GM12878 (cell line): ENCODE measurements around the gene SUGCT. TPM values are rescaled to one million over a fixed set of nuclear protein-coding genes. Genes with fewer than 3 reads are reported as not detected.

Experiments used
- ATAC-seq: fragments of 200-7000 bp; cut with Tn5 transposase; 3 replicates; pipeline ENCODE4 v1.9.1; 2020; ENCODE audit warnings: mild to moderate bottlenecking, moderate library complexity
- BruUV-seq: library from RNA; stranded (reverse); fragments of 400-500 nt; replicated peaks from 2 replicates; lab custom pipeline; 2021; lab: Mats Ljungman, UMichigan
- CTCF ChIA-PET: fragments of 300-600 bp; sonication (Branson Sonifier 250); formaldehyde crosslinking; extraction: SDS; loops from one replicate; lab custom pipeline; 2021; ENCODE audit warnings: inconsistent platforms; lab: Yijun Ruan, JAX
- POLR2A ChIA-PET: fragments of 350-600 bp; formaldehyde crosslinking; extraction: SDS; loops from one replicate; lab custom pipeline; 2021; ENCODE audit warnings: inconsistent platforms; lab: Charles Lee
- RAD21 ChIA-PET: fragments of 300-600 bp; sonication (Branson Sonifier 250); formaldehyde crosslinking; loops from one replicate; lab custom pipeline; 2023; ENCODE audit warnings: antibody characterized with exemption; ENCODE audit not compliant: unreplicated experiment; lab: Charles Lee
- SMC1A ChIA-PET: fragments of 300-600 bp; sonication (Branson Sonifier 250); formaldehyde crosslinking; loops from one replicate; lab custom pipeline; 2023; ENCODE audit not compliant: unreplicated experiment, uncharacterized antibody; lab: Charles Lee
- DNase-seq: peaks from one replicate; pipeline ENCODE4 v3.0.0-alpha.2; 2011; ENCODE audit warnings: low read depth, low spot score
- FAIRE-seq: peaks from 3 replicates; lab custom pipeline; 2011; peaks lifted over from hg19 to GRCh38; lab: Jason Lieb, UNC
- H2AFZ ChIP-seq: 2 replicates; pipeline ENCODE4 v1.6.0; 2011; ENCODE audit warnings: low read depth, low read length, control low read depth; ENCODE audit not compliant: control insufficient read depth
- H3K27ac ChIP-seq: 2 replicates; pipeline ENCODE4 v1.5.1; 2011; ENCODE audit warnings: control low read depth; ENCODE audit not compliant: control insufficient read depth, insufficient read depth
- H3K27me3 ChIP-seq, 2 experiments: replicated peaks in 1 of 2; 2 replicates each; pipeline versions ENCODE4 v1.6.0 to v1.6.1; 2011; ENCODE audit warnings: low read length in 1 of 2; ENCODE audit not compliant: control insufficient read depth in 2 of 2, insufficient read depth in 2 of 2
- H3K36me3 ChIP-seq, 2 experiments: 2 replicates each; pipeline ENCODE4 v1.5.1; 2011; ENCODE audit warnings: low read length in 1 of 2; ENCODE audit not compliant: control insufficient read depth in 2 of 2, insufficient read depth in 2 of 2
- H3K4me1 ChIP-seq: 2 replicates; pipeline ENCODE4 v1.6.1; 2011; ENCODE audit warnings: mild to moderate bottlenecking, low read length, moderate library complexity, mixed read lengths; ENCODE audit not compliant: control insufficient read depth, insufficient read depth
- H3K4me2 ChIP-seq: 2 replicates; pipeline ENCODE4 v1.6.0; 2011; ENCODE audit warnings: control low read depth; ENCODE audit not compliant: control insufficient read depth, insufficient read depth
- H3K4me3 ChIP-seq: fragments of 200-600 bp; sonication (generic); 2 replicates; pipeline ENCODE4 v1.5.1; 2016
- H3K79me2 ChIP-seq: 2 replicates; pipeline ENCODE4 v1.6.0; 2011; ENCODE audit warnings: low read length; ENCODE audit not compliant: control insufficient read depth, insufficient read depth
- H3K9ac ChIP-seq: 2 replicates; pipeline ENCODE4 v1.8.0; 2011; ENCODE audit warnings: low read length, control low read depth, mixed read lengths; ENCODE audit not compliant: control insufficient read depth, insufficient read depth
- H3K9me3 ChIP-seq: replicated peaks from 3 replicates; pipeline ENCODE4 v1.5.1; 2011; ENCODE audit warnings: mild to moderate bottlenecking, low read length; ENCODE audit not compliant: control insufficient read depth, insufficient read depth
- H4K20me1 ChIP-seq: 2 replicates; pipeline ENCODE4 v1.6.0; 2011; ENCODE audit not compliant: control insufficient read depth, insufficient read depth
- ATF3 ChIP-seq: IDR thresholded peaks from 2 replicates; pipeline ENCODE4 v1.6.1; 2011; ENCODE audit warnings: low read depth, mild to moderate bottlenecking, low read length, moderate library complexity, borderline replicate concordance; ENCODE audit errors: extremely low read depth
- BACH1 ChIP-seq: fragments of 450-650 bp; IDR thresholded peaks from 2 replicates; pipeline ENCODE4 v1.6.1; 2017; ENCODE audit warnings: mild to moderate bottlenecking, borderline replicate concordance
- CEBPZ ChIP-seq: fragments of 150-350 bp; IDR thresholded peaks from 2 replicates; pipeline ENCODE4 v1.6.1; 2016; ENCODE audit warnings: low read depth, low read length
- CREB1 ChIP-seq: IDR thresholded peaks from 2 replicates; pipeline ENCODE4 v1.6.1; 2012; ENCODE audit warnings: low read depth, mild to moderate bottlenecking, inconsistent platforms
- ESRRA ChIP-seq: IDR thresholded peaks from 2 replicates; pipeline ENCODE4 v1.6.1; 2012; ENCODE audit warnings: mild to moderate bottlenecking, low read length, improper control_type of control experiment
- FOXM1 ChIP-seq: IDR thresholded peaks from 2 replicates; pipeline ENCODE4 v1.6.1; 2012; ENCODE audit warnings: low read depth, mild to moderate bottlenecking, inconsistent platforms, low read length, moderate library complexity
- HDAC6 ChIP-seq: fragments of 200-600 bp; sonication (generic); IDR thresholded peaks from one replicate; pipeline ENCODE4 v1.8.0; 2017; ENCODE audit warnings: antibody characterized with exemption; ENCODE audit not compliant: unreplicated experiment
- MLLT1 ChIP-seq: fragments of 450-650 bp; IDR thresholded peaks from 2 replicates; pipeline ENCODE4 v1.6.1; 2016; ENCODE audit warnings: mild to moderate bottlenecking
- PAX5 ChIP-seq: IDR thresholded peaks from 2 replicates; pipeline ENCODE4 v1.6.1; 2011; ENCODE audit warnings: low read depth, low read length, borderline replicate concordance
- YY1 ChIP-seq: IDR thresholded peaks from 2 replicates; pipeline ENCODE4 v1.6.1; 2011; ENCODE audit warnings: low read depth, mild to moderate bottlenecking, low read length
- WGBS: methylation state at CpG from one replicate; pipeline ENCODE4 v1.1.6; 2016; ENCODE audit warnings: low lambda C conversion rate; ENCODE audit not compliant: insufficient replicate concordance, insufficient coverage; ENCODE audit errors: missing lambda C conversion rate; 5-methylcytosine and 5-hydroxymethylcytosine counted together
- in situ Hi-C: fragments of 300-500 bp; cut with MboI; formaldehyde crosslinking; loops from 9 replicates; pipeline ENCODE4 v1.14.3; 2018; ENCODE audit warnings: mixed read lengths
- intact Hi-C: fragments of 100-400 bp; cut with micrococcal nuclease; formaldehyde crosslinking; loops from one replicate; pipeline ENCODE4 v1.14.2; 2022; ENCODE audit not compliant: unreplicated experiment
- polyA plus RNA-seq, 11 experiments: library from polyadenylated mRNA; depleted of rRNA in 4 of 11; unstranded in 6 of 11; stranded (reverse) in 5 of 11; fragments of >200 nt; fragmentation: Nextera tagmentation in 4 of 11; fragmentation: Illumina TruSeq in 1 of 11; extraction: Ambion mirVana in 4 of 11; extraction: Trizol in 1 of 11; gene quantifications; 1 replicate in 1 of 11; 2 replicates in 10 of 11; pipeline versions ENCODE4 v1.2.1 to v1.2.3, GENCODE V29; 2011 to 2016; ENCODE audit warnings: inconsistent platforms in 2 of 11, missing spikeins in 2 of 11, low read depth in 1 of 11
- total RNA-seq, 4 experiments: library from RNA; depleted of rRNA in 3 of 4; stranded (reverse); fragments of >200 nt in 3 of 4; fragmentation: Illumina TruSeq in 1 of 4; extraction: Trizol in 1 of 4; gene quantifications; 2 replicates each; pipeline versions ENCODE4 v1.2.1 to v1.2.3, GENCODE V29; 2013 to 2021

The SUGCT gene
- total and polyA plus RNA-seq, 10 of the 15 experiments (the other 5 are each of a cell fraction or from before 2014, with no cell fraction given), result 0.08 to 1.2 (median 0.67) TPM; not detected in 1

GRCh38 chr7:40283391-40283790 lies 148.6 kb downstream of the SUGCT start (continued):
- TF ChIP-seq MLLT1 (no peak), FOXM1 (no peak), ATF3 (no peak), CEBPZ (no peak)

GRCh38 chr7:40288827-40289226 lies 154.0 kb downstream of the SUGCT start:
- in situ Hi-C loops, result no loop called here
- Histone ChIP-seq H3K4me3 (no peak overlapping the region), H4K20me1 (no peaks in the 10 kb centered on the region)
- no peak for TF ChIP-seq HDAC6
- TF ChIP-seq ESRRA, result no peak
- no peak for TF ChIP-seq PAX5
- no peak for TF ChIP-seq YY1
- TF ChIP-seq BACH1, result no peak
- no peak for TF ChIP-seq CREB1
- TF ChIP-seq, all 136 proteins: peak for 0
- 0% methylated on average over 2 of the region's 2 CpGs for WGBS
- no peaks in the 10 kb centered on the region for H3K36me3 ChIP-seq
- no peaks in the 10 kb centered on the region for H3K79me2 ChIP-seq
- CTCF ChIA-PET, result no interaction called here
- H2AFZ ChIP-seq, result no peak overlapping the region
- POLR2A ChIA-PET, result no interaction called here
- SMC1A ChIA-PET, result no interaction called here
- RAD21 ChIA-PET, result no interaction called here
- no peak overlapping the region for H3K4me2 ChIP-seq
- H3K9me3 ChIP-seq, result no peaks in the 10 kb centered on the region
- H3K9ac ChIP-seq, result no peak overlapping the region
- no peak for FAIRE-seq
- intact Hi-C loops, result no loop called here
- H3K27me3 ChIP-seq, result no peaks in the 10 kb centered on the region; a peak in 1 of 4 replicates
- no peak overlapping the region for H3K27ac ChIP-seq
- ATAC-seq, result no peak
- no peak for DNase-seq
- BruUV-seq, result no TSS peak
- no peaks in the 10 kb centered on the region for H3K4me1 ChIP-seq
